NCI-H748 treated with DMSO at 0.1 percent for 48 hours (cell line): Measurements from ENCODE around the gene SBK3.
"Not testable (repeated sequence)": the region's sequence is repeated elsewhere in the genome, so short reads cannot be mapped to it uniquely, and the experiment has no call there.

ENCODE experiments used
- DNase-seq: peaks from one replicate; lab custom pipeline; 2025; lab: John Stamatoyannopoulos, UW

The SBK3 gene

DNA sequence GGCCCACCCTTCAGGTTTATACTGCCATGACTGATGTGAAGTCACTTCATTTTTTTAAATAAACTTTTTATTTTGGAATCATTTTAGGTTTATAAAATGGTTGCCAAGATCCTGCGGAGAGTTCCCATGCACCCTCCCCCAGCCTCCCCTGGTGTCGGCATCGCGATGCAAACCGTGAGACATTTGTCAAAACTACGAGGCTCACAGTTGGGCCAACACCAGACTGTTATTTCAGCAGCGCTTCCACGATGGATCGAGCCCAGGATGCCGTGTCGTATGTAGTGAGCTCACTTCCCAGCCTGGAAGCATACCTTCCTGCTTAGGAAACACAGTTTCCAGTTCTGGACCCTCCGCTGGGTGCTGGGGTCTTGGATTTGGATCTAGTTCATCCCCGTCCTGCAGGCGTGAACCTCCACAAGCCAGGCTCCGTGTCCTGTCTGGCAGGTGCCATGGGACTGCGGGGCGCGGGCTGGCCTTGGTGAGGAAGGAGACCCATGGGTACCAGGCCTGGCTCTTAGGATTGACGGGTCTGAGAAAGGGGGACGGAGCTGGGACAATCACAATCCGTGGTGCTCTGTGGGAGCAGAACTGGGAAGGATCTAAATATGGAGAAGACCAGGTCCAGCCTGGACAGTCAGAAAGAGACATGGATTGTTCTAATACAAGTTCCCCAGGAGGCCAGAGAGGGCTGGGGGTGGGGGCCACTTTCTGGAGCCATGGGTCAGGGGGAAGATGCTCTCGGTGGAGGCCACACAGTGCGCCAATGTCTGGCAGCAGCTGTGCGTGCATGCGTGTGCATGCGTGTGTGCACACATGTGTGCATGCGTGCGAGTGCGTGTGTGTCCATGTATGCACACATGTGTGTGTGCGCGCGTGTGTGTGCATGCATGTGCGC is 6.0 kb downstream of the SBK3 start:
- DNase-seq = no peak

DNA sequence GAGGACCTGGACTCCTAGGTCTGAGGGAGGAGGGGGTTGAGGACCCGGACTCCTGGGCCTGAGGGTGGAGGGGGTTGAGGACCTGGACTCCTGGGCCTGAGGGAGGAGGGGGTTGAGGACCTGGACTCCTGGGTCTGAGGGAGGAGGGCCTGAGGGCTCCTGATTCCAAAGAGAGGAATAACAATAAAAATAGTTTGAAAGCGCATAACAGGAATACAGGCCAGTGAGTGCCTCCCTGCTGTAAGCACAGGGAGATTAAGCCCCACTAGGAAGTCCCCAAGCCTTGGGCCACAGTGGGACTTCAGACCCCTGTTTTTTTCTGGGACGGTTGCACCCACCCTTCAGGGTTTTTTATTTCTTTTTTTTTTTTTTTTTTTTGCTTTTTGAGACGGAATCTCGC is 7.2 kb downstream of the SBK3 start:
- no peak for DNase-seq

DNA sequence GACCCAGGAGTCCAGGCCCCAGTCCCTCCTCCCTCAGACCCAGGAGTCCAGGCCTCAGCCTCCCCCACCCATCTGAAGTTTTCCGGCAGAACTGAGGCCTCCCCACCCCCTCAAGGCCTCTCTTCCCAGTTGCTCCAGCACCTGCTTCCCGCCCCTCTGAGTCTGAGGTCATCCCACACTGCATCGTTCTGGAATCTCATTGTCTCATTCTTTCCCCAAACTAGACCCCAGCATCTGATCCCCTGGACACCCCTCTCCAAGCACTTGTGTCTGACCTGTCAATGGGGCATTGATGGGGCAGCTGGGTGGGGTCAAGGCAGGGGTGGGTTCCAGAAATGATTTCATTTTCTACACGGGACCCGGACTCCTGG is 7.6 kb downstream of the SBK3 start:
- DNase-seq = no peak

DNA sequence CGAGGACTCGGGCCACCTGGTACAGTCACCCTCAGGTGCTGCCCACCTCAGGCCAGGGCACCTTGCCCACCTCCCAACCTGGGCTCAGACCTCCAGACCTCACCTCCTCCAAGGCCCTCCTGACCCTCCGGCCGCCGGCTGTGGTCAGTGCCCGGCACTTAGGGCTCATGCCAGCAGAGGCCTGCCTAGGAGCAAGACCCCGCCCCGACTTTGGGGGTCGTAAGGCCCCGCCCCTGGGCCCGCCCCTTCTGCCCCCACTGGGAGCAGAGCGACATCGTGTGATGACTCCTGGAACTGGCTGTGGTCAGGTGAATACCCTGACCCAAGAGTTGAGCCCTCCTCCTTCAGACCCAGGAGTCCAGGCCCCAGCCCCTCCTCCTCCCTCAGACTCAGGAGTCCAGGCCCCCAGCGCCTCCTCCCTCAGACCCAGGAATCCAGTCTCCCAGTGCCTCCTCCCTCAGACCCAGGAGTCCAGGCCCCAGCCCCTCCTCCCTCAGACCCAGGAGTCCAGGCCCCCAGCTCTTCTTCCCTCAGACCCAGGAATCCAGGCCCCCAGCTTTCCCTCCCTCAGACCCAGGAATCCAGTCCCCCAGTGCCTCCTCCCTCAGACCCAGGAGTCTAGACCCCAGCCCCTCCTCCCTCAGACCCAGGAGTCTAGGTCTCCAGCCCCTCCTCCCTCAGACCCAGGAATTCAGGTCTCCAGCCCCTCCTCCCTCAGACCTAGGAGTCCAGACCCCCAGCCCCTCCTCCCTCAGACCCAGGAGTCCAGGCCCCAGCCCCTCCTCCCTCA is 8.2 kb downstream of the SBK3 start, which contains the start of gene SBK2:
Gene SBK2, minus strand, starts transcription at position 183 of the 790 bp plus-strand sequence. CDS start 839 bp downstream, outside the sequence.
- DNase-seq = no peak

DNA sequence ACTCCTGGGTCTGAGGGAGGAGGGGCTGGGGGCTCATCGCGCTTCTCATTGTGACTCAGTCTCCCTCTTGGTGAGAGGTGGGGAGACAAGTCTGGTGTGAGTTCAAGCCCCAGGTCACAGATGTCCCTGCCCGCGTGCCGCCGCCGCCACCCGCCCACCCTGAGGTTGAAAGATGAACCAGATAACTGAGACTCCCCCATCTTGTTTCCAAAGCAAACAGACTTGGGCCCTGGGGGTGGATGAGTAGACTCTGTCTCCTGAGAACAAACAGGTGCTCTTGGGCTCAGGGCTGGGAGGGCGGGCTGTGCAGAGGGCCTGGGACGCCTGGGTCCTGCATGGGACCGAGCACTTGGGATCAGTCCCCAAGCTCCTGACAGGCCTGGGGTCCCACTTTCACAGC is 9.0 kb downstream of the SBK3 start:
- DNase-seq = no peak

DNA sequence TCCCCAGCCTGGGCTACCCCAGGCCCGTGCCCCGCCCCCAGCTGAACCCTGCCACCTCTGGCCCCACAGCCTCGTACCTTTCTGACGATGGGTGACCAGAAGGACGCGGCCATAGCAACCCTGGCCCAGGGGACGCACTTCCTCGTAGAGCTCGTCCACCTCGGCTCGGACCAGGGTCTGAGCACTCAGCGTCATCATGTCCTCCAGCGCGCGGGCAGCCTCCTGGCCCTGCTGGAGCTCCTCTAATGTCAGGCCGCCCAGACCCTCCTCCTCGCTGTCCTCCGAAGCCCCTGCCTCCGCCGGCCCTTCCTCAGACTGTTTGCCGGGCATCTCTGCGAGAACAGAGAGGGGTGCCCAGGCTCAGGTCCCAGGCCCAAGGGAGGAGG is 9.4 kb downstream of the SBK3 start:
- no peak for DNase-seq

DNA sequence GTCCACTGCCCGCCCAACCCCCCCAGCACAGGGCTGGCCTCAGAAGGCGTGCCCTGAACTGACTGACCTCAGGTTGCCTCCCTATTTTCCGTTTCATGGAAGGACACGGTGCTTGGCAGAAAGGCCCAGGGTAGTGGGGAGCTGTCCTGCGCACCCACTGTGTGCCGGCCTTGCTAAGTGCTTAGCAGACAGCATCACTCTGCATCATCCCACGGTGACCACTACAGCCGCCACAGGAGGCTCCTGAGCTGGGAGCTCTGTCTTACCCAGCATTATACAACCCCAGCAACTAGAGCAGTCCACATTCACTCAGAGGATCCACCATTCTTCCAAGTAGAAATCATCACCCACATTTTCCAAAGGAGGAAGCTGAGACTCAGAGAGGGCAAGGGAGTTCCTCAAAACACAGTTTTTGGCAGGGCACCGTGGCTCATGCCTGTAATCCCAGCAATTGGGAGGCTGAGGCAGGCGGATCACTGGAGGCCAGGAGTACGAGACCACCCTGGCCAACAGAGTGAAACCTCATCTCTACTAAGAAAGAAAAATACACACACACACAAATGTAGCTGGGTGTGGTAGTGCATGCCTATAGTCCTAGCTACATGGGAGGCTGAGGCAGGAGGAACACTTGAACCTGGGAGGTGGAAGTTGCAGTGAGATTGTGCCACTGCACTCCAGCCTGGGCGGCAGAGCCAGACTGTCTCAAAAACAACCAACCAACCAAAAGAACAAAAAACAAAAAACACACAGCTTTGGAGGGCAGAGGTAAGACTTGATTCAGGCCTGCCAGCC is 10.0 kb downstream of the SBK3 start:
- DNase-seq = no peak

DNA sequence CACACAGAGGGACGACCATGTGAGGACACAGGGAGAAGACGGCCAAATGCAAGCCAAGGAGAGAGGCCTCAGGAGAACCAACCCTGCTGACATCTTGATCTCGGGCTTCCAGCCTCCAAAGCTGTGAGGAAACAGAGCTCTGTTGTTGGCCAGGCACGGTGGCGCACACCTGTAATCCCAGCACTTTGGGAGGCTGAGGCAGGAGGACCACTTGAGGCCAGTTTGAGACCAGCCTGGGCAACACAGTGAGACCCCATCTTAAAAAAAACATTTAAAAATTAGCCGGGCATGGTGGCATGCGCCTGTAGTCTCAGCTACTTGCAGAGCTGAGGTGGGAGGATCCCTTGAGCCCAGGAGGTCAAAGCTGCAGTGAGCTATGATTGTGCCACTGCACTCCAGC is 11.1 kb downstream of the SBK3 start:
- DNase-seq = not testable (repeated sequence)

DNA sequence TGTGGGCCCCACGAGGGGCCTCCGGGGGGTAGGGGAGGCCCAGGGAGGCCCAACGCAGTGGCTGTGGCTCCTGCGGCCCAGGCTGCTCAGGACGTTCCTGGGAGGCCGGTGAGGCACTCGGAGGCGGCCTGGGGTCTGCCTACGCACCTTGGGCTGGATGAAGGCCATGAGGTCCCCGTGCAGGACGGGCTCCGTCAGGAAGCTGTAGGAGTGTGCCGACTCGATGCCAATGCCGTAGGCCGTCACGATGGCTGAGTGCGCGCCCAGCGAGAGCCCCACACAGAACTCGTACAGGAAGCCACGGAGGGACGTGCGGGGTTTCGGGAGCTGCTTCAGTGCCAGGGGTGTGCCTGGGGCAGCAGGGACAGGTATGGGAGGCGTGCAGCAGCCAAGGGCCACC is 14.3 kb downstream of the SBK3 start:
- DNase-seq = no peak

DNA sequence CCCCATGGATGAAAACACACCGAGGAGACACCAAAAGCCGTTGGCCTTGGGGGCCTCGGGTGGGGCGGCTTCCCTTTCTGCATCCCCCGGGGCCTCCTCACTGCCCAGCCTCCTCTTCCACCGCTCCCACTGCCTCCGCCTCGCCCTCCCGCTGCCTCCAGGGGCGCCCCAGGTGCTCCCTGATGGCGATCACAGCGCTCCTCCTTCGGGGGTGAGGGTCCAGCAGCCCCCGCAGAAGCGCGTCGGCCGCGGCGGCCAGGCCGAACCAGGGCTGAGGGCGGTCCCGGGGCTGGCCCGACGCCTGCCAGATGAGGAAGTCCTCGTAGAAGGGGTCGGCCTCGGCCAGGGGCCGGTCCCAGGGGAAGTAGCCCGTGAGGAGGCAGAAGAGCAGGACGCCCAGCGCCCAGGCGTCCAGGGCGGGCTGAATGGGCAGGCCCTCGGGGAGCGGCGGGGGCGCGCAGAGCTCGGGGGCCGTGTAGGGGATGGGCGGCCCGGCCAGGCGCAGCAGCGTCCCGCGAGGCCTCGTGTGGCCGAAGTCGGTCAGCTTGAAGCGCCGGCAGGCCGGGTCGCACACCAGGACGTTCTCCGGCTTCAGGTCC is 15.6 kb downstream of the SBK3 start:
- no peak for DNase-seq

DNA sequence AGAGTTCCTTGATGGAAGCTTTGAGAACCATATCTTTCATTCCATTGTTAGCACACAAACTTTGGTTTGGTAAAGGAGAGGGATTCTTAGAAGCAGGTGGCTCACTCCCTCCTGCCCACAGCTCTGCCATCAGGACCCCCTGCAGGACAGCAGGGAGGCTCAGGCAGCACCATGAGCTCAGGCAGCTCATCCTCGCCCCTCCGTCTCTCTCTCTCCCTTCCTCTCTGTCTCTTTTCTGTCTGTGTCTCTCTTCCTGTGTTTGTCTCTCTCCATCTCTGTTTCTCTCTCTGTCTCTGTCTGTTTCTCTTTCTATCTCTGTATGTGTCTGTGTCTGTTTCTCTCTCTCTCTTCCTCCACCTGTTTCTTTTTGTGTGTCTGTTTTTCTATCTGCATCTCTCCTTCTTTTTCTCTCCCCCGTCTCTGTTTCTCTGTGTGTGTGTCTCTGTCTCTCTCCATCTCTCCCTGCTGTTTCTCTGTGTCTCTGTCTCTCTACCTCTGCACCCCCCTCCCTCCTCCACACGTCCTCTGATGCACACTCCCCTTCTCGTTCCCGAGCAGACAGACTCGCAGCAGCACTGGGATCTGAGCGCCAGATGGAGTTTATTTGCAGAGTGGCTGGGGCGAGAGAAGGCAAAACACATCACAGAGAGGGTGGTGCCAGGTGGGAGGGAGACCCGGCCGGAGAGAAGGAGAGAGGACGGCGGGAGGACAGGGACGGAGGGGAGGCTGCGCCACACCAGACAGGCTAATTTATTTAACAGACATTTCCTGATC is 17.1 kb downstream of the SBK3 start:
- DNase-seq = peak; percentile 57

DNA sequence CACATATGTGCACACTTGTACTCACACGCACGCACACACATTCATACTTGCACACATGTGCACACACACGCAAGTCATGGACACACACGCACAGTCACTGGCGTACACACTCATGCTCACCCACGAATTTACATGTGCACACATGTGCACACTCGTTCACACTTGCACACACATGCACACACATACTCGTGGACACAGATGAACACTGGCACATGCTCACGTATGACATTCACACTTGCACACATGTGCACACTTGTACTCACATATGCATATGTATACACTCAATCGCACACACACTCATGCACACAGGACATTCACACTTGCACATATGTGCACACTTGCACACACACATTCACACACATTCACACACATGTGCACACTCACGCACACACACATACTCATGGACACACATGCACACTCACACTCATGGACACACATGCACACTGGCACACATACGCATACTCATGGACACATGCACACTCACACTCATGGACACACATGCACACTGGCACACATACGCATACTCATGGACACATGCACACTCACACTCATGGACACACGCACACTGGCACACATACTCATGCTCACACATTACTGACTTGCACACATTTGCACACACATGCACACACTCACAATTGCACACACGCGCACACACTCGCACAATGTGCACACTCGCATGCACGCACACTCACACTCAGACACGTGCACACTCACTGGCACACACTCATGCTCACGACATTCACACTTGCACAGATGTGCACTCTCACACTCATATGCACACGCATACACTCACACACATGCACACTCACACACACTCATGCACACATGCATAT is 17.9 kb downstream of the SBK3 start:
- no peak for DNase-seq

DNA sequence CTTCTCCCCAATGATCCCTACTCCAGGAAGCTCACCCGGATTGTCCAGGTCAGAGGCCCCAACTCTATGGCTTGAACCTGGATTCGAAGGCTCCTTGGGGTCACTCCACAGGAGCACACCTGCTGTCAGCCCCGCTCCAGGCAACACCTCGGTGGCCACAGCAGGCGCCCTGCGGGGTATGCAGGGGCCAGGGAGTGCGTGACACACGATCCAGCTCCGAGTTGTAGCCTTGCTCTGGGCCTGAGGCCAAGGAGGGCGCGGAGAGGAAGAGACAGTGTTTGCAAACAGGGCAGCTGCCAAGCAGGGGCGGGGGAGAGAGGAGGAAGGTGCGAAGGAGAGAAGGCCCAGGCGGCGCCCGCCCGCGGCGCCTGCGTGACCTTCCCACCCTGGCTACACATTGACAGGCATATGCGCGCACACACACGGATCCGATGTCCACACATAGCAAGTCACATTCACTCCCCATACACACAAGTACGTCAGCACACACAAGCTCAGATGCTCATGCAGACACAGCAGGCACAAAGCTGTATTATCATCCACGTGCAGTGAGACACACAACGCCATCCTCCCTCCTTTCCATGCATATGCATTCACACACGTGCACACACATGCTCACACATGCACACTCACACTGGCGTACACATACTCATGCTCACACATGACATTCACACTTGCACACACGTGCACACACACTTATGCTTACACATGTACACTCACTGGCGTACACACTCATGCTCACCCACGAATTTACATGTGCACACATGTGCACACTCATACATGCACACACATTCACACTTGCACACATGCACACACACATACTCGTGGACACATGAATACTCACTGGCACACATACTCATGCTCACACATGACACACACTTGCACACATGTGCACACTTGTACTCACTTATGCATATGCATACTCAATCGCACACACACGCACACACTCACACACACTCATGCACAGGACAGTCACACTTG is 18.8 kb downstream of the SBK3 start:
- no peak for DNase-seq

DNA sequence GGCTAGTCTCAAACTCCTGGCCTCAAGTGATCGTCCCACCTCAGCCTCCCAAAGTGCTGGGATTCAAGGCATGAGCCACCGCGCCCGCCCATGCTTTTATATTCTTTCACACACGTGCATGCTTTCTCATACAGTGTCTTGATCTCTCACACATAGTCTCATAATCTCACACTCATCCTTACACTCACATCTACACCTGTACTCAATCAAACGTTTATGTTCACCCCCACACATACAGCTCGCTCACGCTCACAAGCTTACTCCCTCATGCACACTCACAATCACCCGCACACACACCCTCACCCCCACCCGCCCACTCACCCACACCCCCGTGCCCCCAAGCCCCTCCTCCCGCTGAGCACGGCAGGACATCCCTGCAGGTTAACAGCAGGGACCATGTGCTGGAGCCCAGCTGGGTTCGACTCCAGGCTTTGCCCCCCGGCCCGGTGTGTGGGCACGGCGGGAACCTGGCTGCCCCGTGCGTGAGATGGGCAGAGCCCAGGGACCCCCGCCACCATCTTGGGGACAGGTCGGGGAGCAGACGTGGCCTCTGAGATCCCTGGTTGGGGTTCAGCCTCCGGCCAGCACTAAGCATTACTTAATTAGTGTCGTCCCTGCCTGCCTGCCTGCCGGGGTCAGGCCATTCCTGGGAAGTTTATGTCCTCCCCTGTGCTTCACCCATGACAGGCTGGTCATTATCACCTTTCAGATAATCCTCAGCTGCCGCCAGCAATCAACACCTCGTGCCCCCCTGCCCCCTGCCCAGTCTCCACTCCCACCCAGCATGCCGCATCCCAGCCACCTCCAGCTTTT is 19.8 kb downstream of the SBK3 start:
- DNase-seq = no peak

DNA sequence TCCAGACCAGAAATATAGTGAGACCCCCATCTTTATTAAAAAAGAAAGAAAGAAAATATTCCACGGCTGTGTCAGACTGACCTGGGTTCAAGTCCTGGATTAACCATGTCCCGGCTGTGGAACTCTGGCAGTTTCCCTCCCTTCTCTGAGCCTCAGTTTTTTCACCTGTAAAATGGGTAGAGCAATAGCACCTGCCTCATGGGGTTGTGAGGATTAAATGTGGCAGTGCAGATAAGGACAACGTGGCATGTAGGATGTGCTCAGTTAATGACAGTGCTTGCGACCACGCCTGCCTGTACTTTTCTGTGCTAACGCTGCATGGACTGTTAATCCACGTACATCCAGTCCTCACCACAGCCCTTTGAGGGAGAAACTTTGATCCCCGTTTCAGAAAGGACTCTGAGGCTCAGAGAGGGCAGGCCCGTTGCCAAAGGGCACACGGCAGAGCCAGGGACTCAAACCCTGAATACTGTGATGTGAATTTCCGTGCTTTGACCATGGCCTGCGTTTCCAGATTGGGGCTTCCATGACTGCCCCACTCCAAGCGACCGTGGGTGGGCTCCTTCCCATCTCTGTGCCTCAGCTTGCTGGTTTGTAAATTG is 24.6 kb downstream of the SBK3 start:
- no peak for DNase-seq

DNA sequence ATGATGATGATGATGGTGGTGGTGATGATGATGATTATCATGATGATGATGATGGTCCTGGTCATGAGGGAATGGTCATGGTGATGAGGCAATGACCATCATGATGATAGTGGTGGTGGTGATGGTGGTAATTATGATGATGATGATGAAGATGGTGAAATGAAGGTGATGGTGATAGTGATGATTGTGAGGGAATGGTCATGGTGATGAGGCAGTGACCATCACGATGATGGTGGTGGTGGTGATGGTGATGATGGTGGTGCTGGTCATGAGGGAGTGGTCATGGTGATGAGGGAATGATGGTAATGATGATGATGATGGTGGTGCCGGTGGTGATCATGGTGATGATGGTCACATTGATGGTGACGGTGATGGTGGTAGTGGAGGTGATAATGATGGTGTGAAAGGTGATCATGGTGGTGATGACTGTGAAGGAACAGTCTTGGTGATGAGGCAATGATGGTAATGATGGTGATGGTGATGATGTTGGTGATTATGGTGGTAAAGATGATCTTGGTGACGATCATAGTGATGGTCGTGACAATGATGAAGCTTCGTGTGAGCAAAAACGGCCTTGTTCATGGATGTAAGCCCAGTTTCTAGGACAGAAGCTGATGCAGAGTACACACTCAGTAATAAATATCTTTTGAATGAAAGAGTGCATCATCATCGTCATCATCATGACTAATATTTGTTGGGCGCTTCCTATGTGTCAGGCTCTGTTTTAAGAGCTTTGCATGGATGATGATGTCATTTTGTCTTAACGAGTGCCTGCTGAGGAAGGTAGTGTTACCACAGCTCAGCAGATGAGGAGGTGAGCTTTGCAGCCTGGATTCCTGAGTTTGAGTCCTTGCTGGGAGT is 25.7 kb downstream of the SBK3 start:
- DNase-seq = no peak
